Measurements from ENCODE around the gene DCDC2C. TPM values are rescaled to one million over a fixed set of nuclear protein-coding genes. Genes with fewer than 3 reads are reported as not detected.

The DCDC2C gene
- total RNA-seq, 1 experiment from 2014 or later: not detected

GRCh38 chr2:3655871-3656761 is 47.3 kb upstream of the DCDC2C start:
- Mint-ChIP-seq H3K9me3 (ENCODE audit: unreplicated experiment) (no peaks in the 10 kb centered on the region), H3K4me1 (ENCODE audit: insufficient read depth, unreplicated experiment) (peaks cover 9% of the 10 kb centered on the region), H3K36me3 (ENCODE audit: insufficient read depth, unreplicated experiment) (no peaks in the 10 kb centered on the region), H3K4me3 (ENCODE audit: unreplicated experiment) (no peak overlapping the region), H3K27ac (ENCODE audit: low read depth, unreplicated experiment) (no peak overlapping the region), H3K27me3 (ENCODE audit: insufficient read depth, unreplicated experiment) (no peaks in the 10 kb centered on the region)
- CTCF ChIA-PET: interaction anchor here (0.8 to 0.9 kb wide), 2 partner anchors 24 to 233 kb away, joined by 3 to 4 read pairs; no protein-coding TSS in a partner anchor
- intact Hi-C loops (cut with micrococcal nuclease): no loop called here
- DNase-seq (ENCODE audit: unreplicated experiment): no peak
- no TSS peak for BruUV-seq (replicated peaks)
- no peak for TF ChIP-seq CTCF (IDR thresholded peaks at IDR 0.05; ENCODE audit: unreplicated experiment)
- POLR2A ChIA-PET: no interaction called here

- BruUV-seq (replicated peaks): no TSS peak
- Mint-ChIP-seq H3K4me3 (ENCODE audit: unreplicated experiment) (no peak overlapping the region), H3K27me3 (ENCODE audit: insufficient read depth, unreplicated experiment) (no peaks in the 10 kb centered on the region), H3K4me1 (ENCODE audit: insufficient read depth, unreplicated experiment) (peaks cover 7% of the 10 kb centered on the region), H3K36me3 (ENCODE audit: insufficient read depth, unreplicated experiment) (no peaks in the 10 kb centered on the region), H3K9me3 (ENCODE audit: unreplicated experiment) (no peaks in the 10 kb centered on the region), H3K27ac (ENCODE audit: low read depth, unreplicated experiment) (no peak overlapping the region)
- no peak for DNase-seq (ENCODE audit: unreplicated experiment)
- POLR2A ChIA-PET: no interaction called here
- no peak for TF ChIP-seq CTCF (IDR thresholded peaks at IDR 0.05; ENCODE audit: unreplicated experiment)
- intact Hi-C loops (cut with micrococcal nuclease): no loop called here
- CTCF ChIA-PET: interaction anchor here (0.5 to 0.9 kb wide), 3 partner anchors 23 to 234 kb away, joined by 3 to 4 read pairs (median 3); no protein-coding TSS in a partner anchor
Observed at GRCh38 chr2:3656762-3657721, 46.3 kb upstream of the DCDC2C start.

DNA sequence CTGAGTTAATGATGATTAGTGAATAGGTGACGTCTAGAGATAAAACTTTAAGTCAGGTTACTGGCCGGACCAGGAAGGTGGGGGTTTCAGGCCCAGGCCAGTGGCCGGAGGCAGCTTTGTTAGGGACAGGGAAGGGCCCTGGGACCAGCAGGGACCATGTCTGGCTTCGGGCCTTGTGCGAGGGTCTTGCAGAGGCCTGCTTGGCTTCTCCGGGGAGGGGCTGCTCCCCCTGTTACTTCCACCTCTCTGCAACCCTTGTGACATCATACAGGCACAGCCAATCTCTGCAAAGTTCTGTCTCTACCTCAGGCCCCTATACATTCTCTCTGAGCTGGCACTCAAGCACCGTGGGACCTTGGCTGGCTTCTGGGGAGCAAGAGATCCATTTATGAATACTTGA is 45.5 kb upstream of the DCDC2C start, which contains the start of gene ALLC:
Gene ALLC (plus strand): TSS at position 320 of the 400 bp plus-strand sequence. CDS start 12,958 bp downstream, outside the sequence.
- TF ChIP-seq CTCF (IDR thresholded peaks at IDR 0.05; ENCODE audit: unreplicated experiment): no peak
- Mint-ChIP-seq H3K9me3 (ENCODE audit: unreplicated experiment) (no peaks in the 10 kb centered on the region), H3K27me3 (ENCODE audit: insufficient read depth, unreplicated experiment) (no peaks in the 10 kb centered on the region), H3K27ac (ENCODE audit: low read depth, unreplicated experiment) (no peak within 1 kb of the TSS), H3K4me1 (ENCODE audit: insufficient read depth, unreplicated experiment) (peaks cover 7% of the 10 kb centered on the region), H3K4me3 (ENCODE audit: unreplicated experiment) (no peak within 1 kb of the TSS), H3K36me3 (ENCODE audit: insufficient read depth, unreplicated experiment) (no peaks in the 10 kb centered on the region)
- POLR2A ChIA-PET: no interaction called here
- DNase-seq (ENCODE audit: unreplicated experiment): no peak
- intact Hi-C loops (cut with micrococcal nuclease): no loop called here
- BruUV-seq (replicated peaks): no TSS peak
- CTCF ChIA-PET: interaction anchor here (0.5 kb wide), 1 partner anchor 75 kb away, joined by 3 read pairs; no protein-coding TSS in a partner anchor

Measured in MCF 10A (cell line).